H9 (cell line): ENCODE data around the gene WDR72. TPM values are rescaled to one million over a fixed set of nuclear protein-coding genes. Genes with fewer than 3 reads are reported as not detected.

Experiments used
- DNase-seq: peaks from one replicate; pipeline ENCODE4 v3.0.0-alpha.2; 2017
- H2AFZ ChIP-seq: one replicate; pipeline ENCODE4 v1.6.1; 2013; ENCODE audit warnings: mild to moderate bottlenecking, low read length, control low read depth, moderate library complexity
- H2AK5ac ChIP-seq: 2 replicates; pipeline ENCODE4 v1.6.1; 2013; ENCODE audit warnings: low read length, control low read depth, mixed read lengths; ENCODE audit not compliant: insufficient read length
- H2BK120ac ChIP-seq: one replicate; pipeline ENCODE4 v1.6.1; 2013; ENCODE audit warnings: low read depth, mild to moderate bottlenecking, low read length, control low read depth, inconsistent platforms; ENCODE audit not compliant: poor library complexity, severe bottlenecking
- H2BK12ac ChIP-seq: 2 replicates; pipeline ENCODE4 v1.6.1; 2013; ENCODE audit warnings: low read length, control low read depth, mixed read lengths, low read depth; ENCODE audit not compliant: insufficient read length
- H2BK15ac ChIP-seq: 2 replicates; pipeline ENCODE4 v1.6.1; 2013; ENCODE audit warnings: low read depth, low read length, control low read depth
- H2BK20ac ChIP-seq: one replicate; pipeline ENCODE4 v1.6.1; 2013; ENCODE audit warnings: low read depth, mild to moderate bottlenecking, low read length, control low read depth, inconsistent platforms; ENCODE audit not compliant: poor library complexity, severe bottlenecking
- H2BK5ac ChIP-seq: 2 replicates; pipeline ENCODE4 v1.6.1; 2013; ENCODE audit warnings: low read length, control low read depth, mixed read lengths; ENCODE audit not compliant: insufficient read length
- H3K14ac ChIP-seq: 2 replicates; pipeline ENCODE4 v1.6.1; 2013; ENCODE audit warnings: low read length, control low read depth; ENCODE audit not compliant: insufficient read depth
- H3K18ac ChIP-seq: 2 replicates; pipeline ENCODE4 v1.6.1; 2013; ENCODE audit warnings: low read depth, mild to moderate bottlenecking, mixed read lengths, low read length, control low read depth; ENCODE audit not compliant: insufficient read length
- H3K23ac ChIP-seq: 2 replicates; pipeline ENCODE4 v1.6.1; 2013; ENCODE audit warnings: low read length, control low read depth, mixed read lengths, low read depth; ENCODE audit not compliant: insufficient read length
- H3K23me2 ChIP-seq: 2 replicates; pipeline ENCODE4 v1.6.1; 2013; ENCODE audit warnings: low read depth, mild to moderate bottlenecking, mixed read lengths, low read length, control low read depth; ENCODE audit not compliant: insufficient read length, poor library complexity, severe bottlenecking
- H3K27ac ChIP-seq: 2 replicates; pipeline ENCODE4 v1.5.1; 2013; ENCODE audit warnings: low read length, control low read depth, mixed read lengths, low read depth; ENCODE audit not compliant: insufficient read length
- H3K27me3 ChIP-seq: 2 replicates; pipeline ENCODE4 v1.6.1; 2013; ENCODE audit warnings: low read length, control low read depth, inconsistent platforms; ENCODE audit not compliant: insufficient read depth
- H3K4ac ChIP-seq: 2 replicates; pipeline ENCODE4 v1.6.1; 2013; ENCODE audit warnings: low read depth, mild to moderate bottlenecking, control low read depth, inconsistent platforms, low read length, moderate library complexity
- H3K4me1 ChIP-seq: 2 replicates; pipeline ENCODE4 v1.6.1; 2013; ENCODE audit warnings: low read length, control low read depth, inconsistent platforms; ENCODE audit not compliant: insufficient read depth
- H3K4me2 ChIP-seq: 2 replicates; pipeline ENCODE4 v1.6.1; 2013; ENCODE audit warnings: low read length, control low read depth, mixed read lengths; ENCODE audit not compliant: insufficient read length, insufficient read depth
- H3K56ac ChIP-seq: 2 replicates; pipeline ENCODE4 v1.6.1; 2013; ENCODE audit warnings: low read depth, mild to moderate bottlenecking, mixed read lengths, low read length, control low read depth; ENCODE audit not compliant: insufficient read length
- H3K79me1 ChIP-seq: 2 replicates; pipeline ENCODE4 v1.6.1; 2013; ENCODE audit warnings: low read depth, mild to moderate bottlenecking, moderate library complexity, low read length, control low read depth, inconsistent platforms; ENCODE audit not compliant: insufficient read depth, poor library complexity, severe bottlenecking
- H3K79me2 ChIP-seq: 2 replicates; pipeline ENCODE4 v1.6.1; 2013; ENCODE audit warnings: low read length, control low read depth, inconsistent platforms; ENCODE audit not compliant: insufficient read depth
- H3K9ac ChIP-seq: 2 replicates; pipeline ENCODE4 v1.6.1; 2013; ENCODE audit warnings: low read length, control low read depth, mixed read lengths; ENCODE audit not compliant: insufficient read length; ENCODE audit errors: extremely low read depth
- H3K9me3 ChIP-seq: one replicate; pipeline ENCODE4 v1.6.1; 2013; ENCODE audit warnings: low read depth, low read length, inconsistent platforms; ENCODE audit not compliant: control insufficient read depth
- H3T11ph ChIP-seq: one replicate; pipeline ENCODE4 v1.6.1; 2013; ENCODE audit warnings: mild to moderate bottlenecking, low read length, control low read depth, inconsistent platforms
- H4K20me1 ChIP-seq: one replicate; pipeline ENCODE4 v1.6.1; 2013; ENCODE audit not compliant: control insufficient read depth, insufficient read length, insufficient read depth
- H4K5ac ChIP-seq: 2 replicates; pipeline ENCODE4 v1.6.1; 2013; ENCODE audit warnings: low read depth, mild to moderate bottlenecking, mixed read lengths, low read length, control low read depth; ENCODE audit not compliant: insufficient read length
- H4K8ac ChIP-seq: replicated peaks from 2 replicates; pipeline ENCODE4 v1.6.1; 2013; ENCODE audit warnings: low read length, control low read depth, mixed read lengths, low read depth; ENCODE audit not compliant: insufficient read length
- H4K91ac ChIP-seq: 2 replicates; pipeline ENCODE4 v1.6.1; 2013; ENCODE audit warnings: low read depth, mild to moderate bottlenecking, moderate library complexity, mixed read lengths, low read length, control low read depth; ENCODE audit not compliant: insufficient read length
- H3K27ac Mint-ChIP-seq, 3 experiments: 2 replicates in 2 of 3; 3 replicates in 1 of 3; pipeline ENCODE4 v1.8.0; 2020 to 2021; ENCODE audit warnings: mixed read lengths in 3 of 3, mild to moderate bottlenecking in 1 of 3, moderate library complexity in 1 of 3
- H3K27me3 Mint-ChIP-seq: 2 replicates; pipeline ENCODE4 v1.8.0; 2021; ENCODE audit warnings: low read depth, mild to moderate bottlenecking, moderate library complexity, mixed read lengths
- H3K36me3 Mint-ChIP-seq, 3 experiments: 2 replicates in 2 of 3; 3 replicates in 1 of 3; pipeline ENCODE4 v1.8.0; 2020 to 2021; ENCODE audit warnings: low read depth in 3 of 3, mixed read lengths in 3 of 3; ENCODE audit not compliant: insufficient read depth in 1 of 3
- H3K4me1 Mint-ChIP-seq, 2 experiments: 2 replicates each; pipeline ENCODE4 v1.8.0; 2020; ENCODE audit warnings: mixed read lengths in 2 of 2
- H3K4me3 Mint-ChIP-seq, 2 experiments: 2 replicates in 1 of 2; 3 replicates in 1 of 2; pipeline ENCODE4 v1.8.0; 2020 to 2021; ENCODE audit warnings: mild to moderate bottlenecking in 2 of 2, mixed read lengths in 2 of 2, moderate library complexity in 1 of 2
- H3K9me3 Mint-ChIP-seq, 2 experiments: 2 replicates in 1 of 2; 3 replicates in 1 of 2; pipeline ENCODE4 v1.8.0; 2020; ENCODE audit warnings: mild to moderate bottlenecking in 2 of 2, mixed read lengths in 2 of 2, moderate library complexity in 1 of 2
- CTCF ChIP-seq: fragments of 200-600 bp; sonication (generic); conservative IDR thresholded peaks from 3 replicates; pipeline ENCODE4 v1.8.0; 2021; ENCODE audit warnings: antibody characterized with exemption, mild to moderate bottlenecking
- total RNA-seq: library from RNA; stranded (reverse); gene quantifications from 2 replicates; pipeline ENCODE4 v1.2.1, GENCODE V29; 2021

WDR72 gene
- total RNA-seq, 1 experiment from 2014 or later = 2.9 TPM

GRCh38 chr15:53490341-53490740 lies 269.1 kb downstream of the WDR72 start:
- TF ChIP-seq CTCF = no peak
- H3K79me1 ChIP-seq = no peaks in the 10 kb centered on the region
- H3K79me2 ChIP-seq = no peaks in the 10 kb centered on the region
- H3K27ac ChIP-seq = no peak overlapping the region
- no peak overlapping the region for H3K4me2 ChIP-seq
- H2BK20ac ChIP-seq = no peak overlapping the region
- no peak overlapping the region for H3K56ac ChIP-seq
- no peaks in the 10 kb centered on the region for H3K23me2 ChIP-seq
- H3K4ac ChIP-seq = no peak overlapping the region
- no peak overlapping the region for H3K9ac ChIP-seq
- no peak overlapping the region for H2AK5ac ChIP-seq
- H3K4me1 Mint-ChIP-seq = no peaks in the 10 kb centered on the region
- H4K5ac ChIP-seq = no peak overlapping the region
- no peak overlapping the region for H2BK12ac ChIP-seq
- H3K9me3 Mint-ChIP-seq = no peaks in the 10 kb centered on the region
- no peaks in the 10 kb centered on the region for H3K36me3 Mint-ChIP-seq
- H4K91ac ChIP-seq = no peak overlapping the region
- no peaks in the 10 kb centered on the region for H3K9me3 ChIP-seq
- no peak overlapping the region for H3K14ac ChIP-seq
- no peak overlapping the region for H3K27ac Mint-ChIP-seq
- no peaks in the 10 kb centered on the region for H3K27me3 ChIP-seq
- H3K4me1 ChIP-seq = no peaks in the 10 kb centered on the region
- H3K4me3 Mint-ChIP-seq = no peak overlapping the region
- no peak for DNase-seq
- no peak overlapping the region for H2AFZ ChIP-seq
- no peak overlapping the region for H3K23ac ChIP-seq
- H2BK5ac ChIP-seq = no peak overlapping the region
- no peak overlapping the region for H2BK15ac ChIP-seq
- H3T11ph ChIP-seq = no peak overlapping the region
- no peak overlapping the region for H2BK120ac ChIP-seq
- no peaks in the 10 kb centered on the region; the same call in none of the 2 replicates for H3K27me3 Mint-ChIP-seq
- no peak overlapping the region for H4K8ac ChIP-seq
- H4K20me1 ChIP-seq = no peaks in the 10 kb centered on the region
- no peak overlapping the region for H3K18ac ChIP-seq
